Stimulated activated CD8-positive, alpha-beta memory T cell treated with anti-CD3 and anti-CD28 coated beads, Interleukin-2, amount 100 ng/mL, for 1 hour (primary cell): Measurements from ENCODE around the gene UBE2H.
"Not testable (repeated sequence)": the region's sequence is repeated elsewhere in the genome, so short reads cannot be mapped to it uniquely, and the experiment has no call there.

Experiments
- DNase-seq, 2 donors: peaks; one replicate each; pipeline ENCODE4 v3.0.0-alpha.2; 2020; ENCODE audit warnings: low read depth in 2 of 2

Gene UBE2H

GRCh38 chr7:129823143-129823542 is 129.6 kb downstream of the UBE2H start:
- DNase-seq: not testable (repeated sequence)

DNA sequence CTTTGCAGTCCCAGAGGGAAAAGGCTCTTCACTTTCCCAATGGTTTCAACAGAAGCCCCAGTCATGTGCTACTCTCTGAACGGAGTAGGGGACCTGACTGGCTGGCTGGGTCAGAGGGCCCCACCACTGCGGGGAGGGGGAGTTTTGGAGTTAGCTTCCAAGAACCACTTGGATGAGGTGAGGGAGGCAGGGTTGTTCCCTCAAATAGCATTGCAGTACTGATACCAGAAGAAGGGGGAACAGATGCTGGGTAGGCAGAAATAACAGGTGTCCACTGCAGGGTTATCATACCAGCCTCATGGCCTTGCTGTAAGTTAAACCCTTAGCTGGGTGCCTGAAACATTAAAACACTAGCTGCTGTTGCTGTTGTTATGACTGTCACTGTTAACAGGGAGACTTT is 131.3 kb downstream of the UBE2H start:
- DNase-seq: no peak

GRCh38 chr7:129816742-129817141 is 136.0 kb downstream of the UBE2H start:
- no peak for DNase-seq

DNA sequence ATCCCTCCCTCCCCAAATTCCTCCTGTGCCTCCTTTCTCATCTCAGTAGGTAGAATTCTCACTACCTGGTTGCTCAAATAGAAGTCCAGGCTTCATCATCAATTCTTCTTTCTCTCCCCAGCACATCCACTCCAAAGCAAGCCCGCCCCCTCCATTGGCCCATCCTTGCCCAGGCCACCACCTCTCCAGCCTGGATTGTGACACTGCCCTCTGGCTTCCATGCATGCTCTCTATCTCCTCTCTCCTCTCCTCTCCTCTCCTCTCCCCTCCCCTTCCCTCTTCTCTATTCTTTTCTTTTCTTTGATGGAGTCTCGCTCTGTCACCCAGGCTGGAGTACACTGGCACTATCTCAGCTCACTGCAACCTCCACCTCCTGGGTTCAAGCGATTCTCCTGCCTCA is 144.9 kb downstream of the UBE2H start:
- DNase-seq: no peak

DNA sequence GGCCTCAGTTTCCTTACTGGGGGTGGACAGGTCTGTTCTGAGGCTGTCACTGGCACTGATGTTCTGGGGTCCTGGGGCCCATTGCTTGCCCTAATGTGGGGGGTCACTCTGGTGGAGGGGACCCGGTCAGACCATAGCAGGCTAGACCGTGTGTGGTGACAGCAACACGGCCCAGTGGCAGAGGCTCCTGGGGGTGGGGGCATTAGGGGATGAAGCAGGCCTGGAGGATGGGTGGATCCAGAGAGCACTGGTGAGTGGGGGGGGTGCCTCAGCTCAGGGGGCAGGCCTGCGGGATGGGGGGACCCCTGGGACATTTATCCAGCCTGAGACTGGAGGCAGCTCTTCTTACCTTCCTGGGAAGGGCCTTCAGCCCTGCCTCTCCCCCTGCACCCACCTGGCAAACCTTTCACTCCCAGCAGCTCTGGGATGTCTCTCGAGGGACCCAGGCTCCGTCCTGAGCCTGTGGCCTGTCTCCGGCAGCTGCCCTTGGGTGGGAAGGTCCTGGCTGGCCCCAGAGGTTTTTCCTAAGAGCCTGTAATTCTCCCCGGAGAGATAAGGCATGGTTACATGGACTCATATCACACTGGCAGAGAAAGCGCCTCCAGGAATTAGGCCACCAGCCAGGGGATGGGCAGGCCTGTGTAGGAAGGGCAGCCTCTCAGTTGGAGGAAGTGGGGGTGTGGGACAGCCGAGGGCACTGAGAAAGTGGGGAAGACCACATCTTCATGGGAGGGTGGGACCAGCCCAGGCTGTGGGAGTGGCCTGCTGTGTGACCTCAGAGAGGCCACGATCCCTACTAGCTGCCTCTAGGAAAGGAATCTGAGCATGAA is 147.7 kb downstream of the UBE2H start:
- DNase-seq: no peak

GRCh38 chr7:129804111-129804889 is 148.5 kb downstream of the UBE2H start:
- no peak for DNase-seq

DNA sequence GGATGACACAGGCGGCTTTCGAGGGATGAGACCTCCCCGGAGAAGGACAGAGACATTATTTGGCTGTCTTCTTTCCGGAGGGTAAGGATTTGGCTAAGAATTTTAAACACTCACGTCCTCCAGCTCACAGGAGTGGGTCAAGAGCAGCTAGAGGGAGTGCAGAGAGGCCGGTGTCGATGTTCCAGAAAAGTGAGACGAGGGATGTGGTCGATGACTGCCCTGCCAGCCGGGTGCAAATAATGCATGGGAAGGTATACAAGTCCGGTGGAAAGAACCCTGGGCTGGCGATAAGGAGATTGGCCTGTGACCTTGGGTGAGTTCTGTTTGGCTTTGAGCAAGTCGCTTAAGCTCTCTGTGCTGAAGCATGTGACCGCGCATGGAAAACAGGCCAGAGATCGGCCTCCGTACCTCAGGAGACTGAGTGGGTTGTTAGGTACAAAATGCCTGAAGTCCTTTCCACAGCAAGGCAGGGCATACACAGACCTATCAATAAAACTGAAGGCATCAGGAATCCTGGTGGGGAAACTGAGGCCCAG is 149.1 kb downstream of the UBE2H start:
- no peak for DNase-seq

GRCh38 chr7:129801882-129802281 is 150.9 kb downstream of the UBE2H start:
- no peak for DNase-seq

- DNase-seq: no peak
Measured at GRCh38 chr7:129800901-129801300, 151.9 kb downstream of the UBE2H start.

GRCh38 chr7:129799350-129799955 is 153.3 kb downstream of the UBE2H start:
- DNase-seq: no peak

GRCh38 chr7:129798616-129799349 is 154.0 kb downstream of the UBE2H start:
- DNase-seq: no peak

- no peak for DNase-seq
Measured at GRCh38 chr7:129797214-129797789, 155.5 kb downstream of the UBE2H start.

DNA sequence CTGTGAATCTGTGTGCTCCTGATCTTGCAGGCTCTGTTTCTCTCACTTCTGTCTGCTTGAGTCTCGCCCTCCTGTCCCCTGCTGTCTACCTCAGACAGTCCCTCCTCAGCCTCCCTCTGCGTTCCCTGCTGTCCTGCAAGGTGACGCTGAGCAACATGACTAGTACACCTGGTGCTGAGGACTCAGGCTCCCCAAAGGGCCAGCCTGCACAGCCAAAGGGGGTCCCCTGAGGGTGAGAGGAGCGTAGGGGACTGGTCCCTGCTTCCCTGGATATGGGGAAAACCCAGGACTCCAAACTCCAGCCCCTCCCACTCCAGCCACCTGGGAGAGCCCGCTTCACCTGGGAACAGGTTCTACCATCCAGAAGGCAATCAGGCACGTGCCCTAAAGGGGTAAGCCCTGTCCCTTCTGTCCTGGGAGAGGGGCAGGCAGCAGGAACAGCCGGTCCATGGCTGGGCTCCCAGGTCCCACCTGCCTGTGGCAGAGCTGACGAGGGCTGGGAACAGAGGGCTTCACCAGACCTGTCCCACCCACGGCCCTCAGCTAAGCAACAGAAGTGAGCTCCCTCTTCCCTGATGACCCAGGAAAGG is 156.5 kb downstream of the UBE2H start:
- DNase-seq: no peak

DNA sequence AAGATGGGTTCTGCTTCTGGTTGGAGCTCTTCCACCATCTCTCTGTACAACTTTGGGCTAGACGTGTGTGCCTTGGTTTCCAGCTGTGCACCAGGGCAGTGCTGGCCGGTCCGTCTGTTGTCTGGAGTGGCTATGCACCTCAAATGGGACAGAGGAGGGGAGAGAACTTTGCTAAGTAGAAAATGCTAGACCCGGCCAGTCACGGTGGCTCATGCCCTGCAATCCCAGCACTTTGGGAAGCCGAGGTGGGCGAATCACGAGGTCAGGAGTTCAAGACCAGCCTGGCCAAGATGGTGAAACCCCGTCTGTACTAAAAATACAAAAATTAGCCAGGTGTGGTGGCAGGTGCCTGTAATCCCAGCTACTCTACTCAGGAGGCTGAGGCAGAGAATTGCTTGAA is 158.3 kb downstream of the UBE2H start:
- DNase-seq: not testable (repeated sequence)

GRCh38 chr7:129793506-129794310 is 159.1 kb downstream of the UBE2H start:
- DNase-seq: no peak

GRCh38 chr7:129792721-129793120 is 160.0 kb downstream of the UBE2H start:
- no peak for DNase-seq

DNA sequence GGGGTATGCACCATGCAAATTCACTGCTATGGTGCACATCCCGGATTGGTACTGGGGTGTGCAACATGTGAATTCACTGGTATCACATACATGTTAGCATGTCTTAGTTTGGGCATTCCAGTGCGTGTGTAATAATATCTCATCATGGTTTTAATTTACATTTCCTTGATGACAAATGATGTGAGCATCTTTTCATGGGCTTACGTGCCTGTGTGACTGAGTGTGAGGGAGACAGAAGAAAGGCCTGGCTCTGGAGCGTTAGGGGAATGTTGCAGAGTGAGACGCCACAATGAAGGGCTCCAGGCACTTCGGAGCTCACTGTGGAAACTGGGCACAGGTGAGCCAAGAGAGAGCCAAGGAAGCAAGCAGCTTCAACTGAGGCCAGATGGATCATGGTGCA is 162.6 kb downstream of the UBE2H start:
- DNase-seq: no peak

DNA sequence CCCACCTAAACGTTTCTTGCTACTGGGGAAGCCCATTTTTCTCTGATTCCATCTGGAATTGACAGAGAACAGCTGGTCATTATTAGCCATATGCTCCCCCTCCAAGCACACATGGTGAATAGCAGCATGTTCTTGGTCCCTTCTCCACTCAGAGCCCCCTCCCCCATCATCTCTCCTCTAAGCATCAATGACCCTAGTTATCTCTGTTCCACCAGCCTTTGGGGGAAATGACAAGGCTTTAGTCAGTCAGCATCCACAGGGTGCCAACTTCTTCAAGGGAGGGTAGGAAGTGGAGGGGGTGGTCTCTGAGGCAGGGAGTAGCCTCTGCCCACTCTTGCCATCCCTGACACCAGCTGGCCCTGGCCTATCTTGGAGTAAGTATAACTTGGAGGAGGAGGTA is 163.1 kb downstream of the UBE2H start:
- DNase-seq: no peak

GRCh38 chr7:129789000-129789399 is 163.8 kb downstream of the UBE2H start:
- DNase-seq: no peak
